Measurements from ENCODE around the gene ZNF554.

ZNF554 gene

DNA sequence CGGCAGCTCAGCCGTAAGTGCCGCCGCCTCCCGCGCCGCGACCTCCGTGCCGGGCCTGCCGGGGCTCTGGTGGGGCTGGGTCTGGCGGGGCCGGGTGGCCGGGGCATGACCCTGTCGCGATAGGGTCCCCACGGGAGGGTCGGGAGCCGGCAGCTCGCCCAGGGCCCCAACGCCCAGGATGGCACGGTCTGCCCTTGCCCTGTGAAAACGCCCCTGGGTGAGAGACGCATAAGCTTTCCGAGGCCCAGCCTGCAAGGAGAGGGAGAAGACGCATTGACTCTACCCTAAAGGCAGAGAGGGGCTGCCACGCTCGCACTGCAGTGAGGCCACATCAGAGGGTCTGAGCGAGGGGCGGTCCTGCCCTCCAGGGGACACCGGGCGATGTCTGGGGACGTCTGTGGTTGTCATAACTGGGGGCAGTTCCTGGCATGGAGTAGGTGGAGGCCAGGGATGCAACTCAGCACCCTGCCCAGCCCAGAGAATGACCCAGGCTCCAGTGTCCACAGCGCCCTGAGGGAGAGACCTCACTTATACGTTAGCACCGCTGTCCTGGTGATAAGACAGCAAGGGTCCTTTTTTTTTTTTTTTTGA is 539 bp downstream of the ZNF554 start:
- H3K4me3 ChIP-seq (ENCODE audit: low read depth, low read length) = peak overlapping the region; percentile 82
- DNase-seq (ENCODE audit: low read depth) = no peak

DNA sequence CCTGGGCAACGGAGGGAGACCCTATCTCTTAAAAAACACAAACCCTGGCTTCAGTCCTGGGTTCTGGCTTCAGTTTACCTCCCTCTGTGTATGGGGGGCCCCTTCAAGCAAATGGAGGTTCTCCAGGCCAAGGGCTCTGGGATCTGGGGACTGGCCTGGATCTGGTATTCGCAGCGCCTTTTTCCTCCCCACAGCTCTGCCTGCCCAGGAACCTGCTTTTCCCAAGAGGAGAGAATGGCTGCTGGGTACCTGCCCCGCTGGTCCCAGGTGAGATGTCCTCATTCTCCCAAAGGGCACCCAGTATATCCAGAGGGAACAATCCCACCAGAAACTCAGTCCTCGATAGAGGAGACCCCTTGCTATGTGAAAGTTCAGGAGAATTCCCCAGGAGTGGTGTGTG is 3.2 kb downstream of the ZNF554 start:
- no peak for DNase-seq (ENCODE audit: low read depth)
- no peak overlapping the region for H3K4me3 ChIP-seq (ENCODE audit: low read depth, low read length)

DNA sequence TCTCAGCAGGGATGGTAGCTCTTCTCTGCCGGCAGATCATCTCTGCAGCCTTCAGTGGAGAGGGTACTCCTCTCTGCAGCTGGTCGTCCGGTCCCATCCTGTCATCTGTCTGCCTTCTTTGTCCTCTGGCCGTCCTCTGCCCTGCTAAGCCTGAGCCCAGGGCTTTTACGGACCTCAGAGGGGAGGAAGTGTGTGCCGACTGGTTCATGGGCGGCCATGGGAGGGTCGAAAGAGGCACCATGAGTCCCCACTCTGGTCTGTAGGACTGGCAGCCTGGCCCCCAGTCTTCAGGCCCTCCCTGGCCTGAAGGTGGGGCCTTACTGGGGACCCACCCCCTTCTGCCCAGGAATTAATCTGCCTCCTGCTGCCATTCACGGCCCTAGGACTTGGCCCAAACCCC is 4.0 kb downstream of the ZNF554 start:
- DNase-seq (ENCODE audit: low read depth) = no peak
- H3K4me3 ChIP-seq (ENCODE audit: low read depth, low read length) = no peak overlapping the region

DNA sequence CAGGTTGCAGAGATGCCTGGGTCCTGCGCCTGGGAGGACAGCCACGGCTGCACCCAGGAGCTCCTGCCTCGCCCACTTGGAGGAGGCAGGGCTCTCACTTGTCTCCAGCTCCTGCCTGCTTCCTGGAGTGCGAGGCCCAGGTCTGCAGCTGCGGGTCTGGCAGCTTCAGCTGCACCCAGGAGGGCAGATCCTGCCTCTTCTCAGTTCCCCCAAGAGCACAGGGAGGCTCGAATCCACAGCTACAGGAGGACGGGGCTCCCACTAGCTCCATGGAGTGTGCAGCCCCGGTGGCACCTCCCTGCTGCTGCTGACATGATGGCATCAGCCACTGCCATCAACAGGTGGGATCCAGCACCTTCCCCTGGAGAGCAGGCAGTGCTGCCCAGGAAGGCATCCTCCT is 4.5 kb downstream of the ZNF554 start:
- no peak for DNase-seq (ENCODE audit: low read depth)
- H3K4me3 ChIP-seq (ENCODE audit: low read depth, low read length) = no peak overlapping the region

DNA sequence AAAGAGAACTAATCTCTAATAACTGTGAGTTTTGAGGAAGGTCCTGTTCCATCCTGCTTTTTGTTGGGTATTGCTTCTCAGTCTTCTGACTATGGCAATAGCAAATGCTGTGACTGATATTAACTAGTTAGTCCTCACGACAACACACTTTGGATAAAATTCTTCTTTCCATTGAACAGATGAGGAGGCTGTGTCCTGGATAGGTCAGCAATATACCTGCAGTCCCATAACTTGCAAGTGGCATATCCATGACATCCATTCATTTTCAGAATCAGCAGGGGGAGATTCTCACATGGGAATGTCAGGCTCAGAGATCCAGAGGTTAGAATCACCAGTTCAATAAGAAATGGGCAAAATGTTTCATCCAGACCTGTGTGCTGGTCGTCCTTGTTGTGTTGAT is 7.4 kb downstream of the ZNF554 start:
- H3K4me3 ChIP-seq (ENCODE audit: low read depth, low read length) = no peak overlapping the region
- no peak for DNase-seq (ENCODE audit: low read depth)

DNA sequence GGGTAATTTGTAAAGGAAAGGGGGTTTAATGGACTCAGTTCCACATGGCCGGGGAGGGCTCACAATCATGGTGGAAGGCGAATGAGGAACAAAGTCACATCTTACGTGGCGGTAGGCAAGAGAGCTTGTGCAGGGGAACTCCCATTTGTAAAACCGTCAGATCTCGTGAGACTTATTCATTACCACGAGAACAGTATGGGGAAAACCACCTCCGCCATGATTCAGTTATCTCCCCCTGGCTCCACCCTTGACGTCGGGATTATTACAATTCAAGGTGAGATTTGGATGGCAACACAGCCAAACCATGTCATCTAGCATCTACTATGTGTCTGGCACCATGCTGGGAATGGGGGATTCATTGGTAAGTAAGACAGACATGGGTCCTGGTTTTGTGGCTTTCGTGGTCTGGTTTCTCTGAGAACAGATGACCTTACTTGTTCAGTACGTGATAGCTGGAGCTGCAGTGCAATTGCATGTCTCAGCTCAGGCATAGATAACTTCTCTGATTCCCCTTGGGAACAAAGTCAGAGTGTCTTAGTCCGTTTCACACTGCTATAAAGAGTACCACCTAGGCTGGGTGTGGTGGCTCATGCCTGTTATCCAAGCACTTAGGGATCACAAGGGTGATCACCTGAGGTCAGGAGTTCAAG is 8.3 kb downstream of the ZNF554 start:
- H3K4me3 ChIP-seq (ENCODE audit: low read depth, low read length) = no peak overlapping the region
- no peak for DNase-seq (ENCODE audit: low read depth)

DNA sequence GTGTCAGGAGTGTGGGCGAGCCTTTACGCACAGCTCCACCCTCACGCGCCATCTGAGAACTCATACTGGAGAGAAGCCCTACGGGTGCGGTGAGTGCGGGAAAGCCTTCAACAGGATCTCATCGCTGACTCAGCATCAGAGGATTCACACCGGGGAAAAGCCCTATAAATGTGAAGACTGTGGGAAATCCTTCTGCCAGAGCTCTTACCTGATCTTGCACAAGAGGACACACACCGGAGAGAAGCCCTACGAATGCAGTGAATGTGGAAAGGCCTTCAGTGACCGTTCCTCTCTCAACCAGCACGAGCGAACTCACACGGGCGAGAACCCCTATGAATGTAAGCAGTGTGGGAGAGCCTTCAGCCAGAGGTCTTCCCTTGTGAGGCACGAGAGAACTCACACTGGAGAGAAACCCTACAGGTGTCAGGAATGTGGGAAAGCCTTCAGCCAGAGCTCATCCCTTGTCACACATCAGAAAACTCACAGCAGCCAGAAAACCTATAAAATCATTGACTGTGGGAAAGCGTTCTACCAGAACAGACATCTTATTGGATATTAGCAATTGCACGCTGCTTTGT is 14.7 kb downstream of the ZNF554 start:
- no peak for DNase-seq (ENCODE audit: low read depth)
- no peak overlapping the region for H3K4me3 ChIP-seq (ENCODE audit: low read depth, low read length)

DNA sequence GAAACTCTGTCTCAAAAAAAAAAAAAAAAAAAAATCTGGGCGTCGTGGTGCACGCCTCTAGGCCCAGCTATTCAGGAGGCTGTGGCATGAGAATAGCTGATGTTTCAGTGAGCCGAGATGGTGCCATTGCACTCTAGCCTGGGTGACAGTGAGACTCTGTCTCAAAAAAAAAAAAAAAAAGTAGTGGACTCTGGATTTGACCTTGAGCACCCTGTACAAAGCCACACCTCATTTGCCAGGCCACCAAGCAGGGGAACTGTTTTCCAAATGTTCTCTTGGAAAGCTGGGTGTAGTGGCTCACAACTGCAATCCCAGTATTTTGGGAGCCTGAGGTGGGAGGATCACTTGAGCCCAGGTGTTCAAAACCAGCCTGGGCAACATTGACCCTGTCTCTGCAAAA is 17.8 kb downstream of the ZNF554 start:
- no peak for DNase-seq (ENCODE audit: low read depth)
- H3K4me3 ChIP-seq (ENCODE audit: low read depth, low read length) = no peak overlapping the region

DNA sequence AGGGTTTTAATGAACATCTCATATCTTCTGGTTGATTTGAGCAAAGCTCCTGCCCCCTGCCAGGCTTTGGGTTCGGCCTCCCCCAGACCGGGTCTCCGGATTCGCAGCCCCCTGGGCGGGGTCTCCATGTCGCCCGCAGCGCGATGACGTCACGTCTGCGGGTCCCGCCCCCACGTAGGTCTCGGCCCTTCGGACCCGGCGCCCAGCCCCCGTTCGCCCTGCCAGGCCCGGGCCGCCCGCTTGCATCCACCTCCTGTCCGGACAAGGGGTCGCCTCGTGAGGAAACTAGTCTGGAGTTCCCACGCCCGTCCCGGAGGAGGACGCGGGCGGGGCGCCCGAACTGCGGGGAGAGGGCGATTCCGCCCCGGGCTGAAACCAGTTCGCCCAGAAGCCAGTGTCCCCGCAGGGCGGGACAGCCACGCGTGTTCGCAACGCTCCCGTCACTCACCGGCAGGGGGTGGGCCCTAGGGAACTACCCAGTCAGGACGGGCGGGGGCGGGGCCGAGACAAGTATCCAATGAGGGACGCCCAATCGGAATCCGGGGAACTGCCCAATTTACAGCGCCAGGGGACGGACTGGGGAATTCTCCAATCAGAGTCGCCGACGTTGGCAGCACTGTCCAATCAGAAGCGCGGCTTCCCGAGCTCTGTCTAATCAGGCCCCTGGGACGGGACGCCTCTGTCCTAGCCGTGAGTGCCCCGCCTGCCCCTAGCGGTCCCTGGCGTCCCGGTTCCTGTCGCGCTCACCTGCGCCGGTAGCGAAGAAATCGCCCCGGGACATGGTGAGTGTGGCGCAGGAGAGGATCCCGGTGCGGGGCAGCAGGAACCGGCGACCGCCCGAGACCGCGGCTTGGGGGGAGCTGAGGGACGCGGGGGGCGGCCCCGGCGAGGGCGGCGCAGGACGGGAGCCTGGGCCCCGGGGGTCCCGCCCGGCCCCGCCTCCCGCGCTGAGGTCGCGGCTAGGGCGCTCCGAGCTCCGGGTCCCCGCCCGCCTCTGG is 21.4 kb downstream of the ZNF554 start, which contains the start of gene ZNF555:
ZNF555 (plus strand) TSS at position 682 of the 998 bp plus-strand sequence; CDS start at position 780, 98 bp downstream.
- peak within 1 kb of the TSS; percentile 78 for H3K4me3 ChIP-seq (ENCODE audit: low read depth, low read length)
- peak; percentile 95 for DNase-seq (ENCODE audit: low read depth)

DNA sequence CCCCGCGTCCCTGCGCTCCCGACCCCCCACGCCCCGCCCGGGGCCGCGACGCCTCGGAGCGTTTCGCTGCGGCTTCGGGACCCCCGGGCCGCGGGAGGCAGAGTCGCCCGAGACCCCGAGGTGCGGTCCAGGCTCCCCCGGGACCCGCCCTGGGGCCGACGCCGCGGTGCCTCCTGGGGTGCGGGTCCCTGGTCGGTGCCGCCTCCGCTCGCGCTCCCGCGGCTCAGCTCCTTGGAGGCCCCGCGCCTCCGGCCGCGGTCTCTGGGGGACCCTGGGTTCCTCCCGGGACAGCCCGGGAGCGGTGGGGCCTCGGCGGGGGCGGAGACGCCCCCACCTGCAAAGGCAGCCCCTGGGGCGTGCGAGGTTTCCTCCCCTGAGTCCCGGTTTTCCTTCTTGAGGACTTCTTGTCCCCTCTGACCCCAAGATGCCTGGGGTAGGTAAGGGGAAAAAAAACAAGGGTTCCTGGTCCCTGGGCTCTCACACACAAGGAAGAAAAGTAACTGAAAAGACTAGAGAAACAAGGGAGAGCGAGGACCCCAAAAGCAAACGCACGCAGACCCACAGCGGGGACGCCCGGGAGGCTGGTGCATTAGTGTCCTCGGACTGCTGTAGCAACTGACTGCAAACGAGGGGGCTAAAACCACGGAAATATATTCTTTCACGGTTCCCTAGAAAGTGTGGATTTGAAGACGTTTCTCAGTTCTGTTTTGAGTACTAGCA is 22.3 kb downstream of the ZNF554 start:
- DNase-seq (ENCODE audit: low read depth) = no peak

DNA sequence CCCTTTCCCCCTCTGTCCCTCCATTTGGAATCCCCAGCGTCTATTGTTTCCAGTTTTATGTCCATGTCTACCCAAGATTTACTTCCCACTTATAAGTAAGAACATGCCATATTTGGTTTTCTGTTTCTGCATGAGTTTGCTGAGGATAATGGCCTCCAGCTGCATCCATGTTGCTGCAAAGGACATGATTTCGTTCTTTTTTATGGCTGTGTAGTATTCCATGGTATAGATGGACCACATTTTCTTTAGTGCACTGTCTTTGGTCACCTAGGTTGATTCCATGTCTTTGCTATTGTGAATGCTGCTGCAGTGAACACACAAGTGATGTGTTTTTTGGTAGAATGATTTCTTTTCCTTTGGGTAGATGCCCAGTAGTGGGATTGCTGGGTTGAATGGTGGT is 25.4 kb downstream of the ZNF554 start:
- no peak for DNase-seq (ENCODE audit: low read depth)

More for the DNA sequence above, 22.3 kb downstream of the ZNF554 start:
- peak overlapping the region; percentile 78 for H3K4me3 ChIP-seq (ENCODE audit: low read depth, low read length)

DNA sequence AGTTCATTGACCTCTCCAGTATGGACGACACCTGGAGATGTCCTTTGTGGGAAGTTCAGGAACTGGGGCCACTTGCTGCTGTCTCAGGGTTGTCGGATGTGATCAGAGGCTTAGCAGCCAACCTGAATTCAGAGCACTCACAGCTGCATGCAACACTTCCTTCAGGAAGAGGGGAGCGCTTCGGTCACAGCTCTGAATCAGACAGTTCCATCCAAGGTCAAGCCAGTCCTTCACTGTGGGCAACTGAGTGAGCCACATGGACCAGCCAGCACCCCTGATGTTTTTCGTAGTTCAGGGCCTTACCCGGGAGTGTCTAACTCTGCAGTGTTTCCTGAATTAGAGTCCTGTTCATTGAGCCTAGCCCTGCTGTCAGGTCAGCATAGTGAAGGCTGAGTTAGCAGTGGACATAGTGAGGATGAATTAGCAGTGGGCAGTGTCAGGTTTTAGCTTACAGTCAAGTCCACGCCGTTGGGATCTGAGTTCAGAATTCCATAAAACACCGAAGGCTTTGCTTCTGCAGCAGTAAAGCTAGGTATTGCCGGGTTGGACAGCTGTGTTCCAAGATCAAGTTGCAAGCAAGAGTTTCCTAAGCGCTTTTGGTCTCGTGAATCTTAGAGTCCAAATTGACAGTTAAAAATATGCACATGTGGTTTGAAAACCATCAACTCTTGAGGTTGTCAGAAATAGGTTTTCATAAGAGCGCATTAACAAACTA is 26.7 kb downstream of the ZNF554 start:
- H3K4me3 ChIP-seq (ENCODE audit: low read depth, low read length) = no peak overlapping the region
- DNase-seq (ENCODE audit: low read depth) = peak; percentile 17

More for the DNA sequence above, 25.4 kb downstream of the ZNF554 start:
- H3K4me3 ChIP-seq (ENCODE audit: low read depth, low read length) = no peak overlapping the region

DNA sequence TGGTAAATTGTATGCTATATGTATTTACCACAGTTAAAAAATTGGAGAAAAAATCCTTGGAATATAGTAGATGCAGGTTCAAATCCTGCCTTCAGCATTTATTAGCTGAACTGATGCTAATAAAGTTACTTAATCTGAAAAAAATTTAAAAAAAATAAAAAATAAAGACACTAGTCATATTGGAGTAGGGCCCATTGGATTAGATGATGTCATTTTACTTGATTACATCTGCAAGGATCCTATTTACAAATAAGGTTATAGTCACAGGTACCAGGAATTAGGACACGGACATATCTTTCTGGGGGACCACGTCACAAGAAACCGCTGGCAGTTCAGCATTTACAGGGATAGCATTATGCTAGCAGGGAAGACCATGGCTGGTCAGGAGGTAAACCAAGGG is 27.8 kb downstream of the ZNF554 start:
- DNase-seq (ENCODE audit: low read depth) = no peak
- H3K4me3 ChIP-seq (ENCODE audit: low read depth, low read length) = no peak overlapping the region

DNA sequence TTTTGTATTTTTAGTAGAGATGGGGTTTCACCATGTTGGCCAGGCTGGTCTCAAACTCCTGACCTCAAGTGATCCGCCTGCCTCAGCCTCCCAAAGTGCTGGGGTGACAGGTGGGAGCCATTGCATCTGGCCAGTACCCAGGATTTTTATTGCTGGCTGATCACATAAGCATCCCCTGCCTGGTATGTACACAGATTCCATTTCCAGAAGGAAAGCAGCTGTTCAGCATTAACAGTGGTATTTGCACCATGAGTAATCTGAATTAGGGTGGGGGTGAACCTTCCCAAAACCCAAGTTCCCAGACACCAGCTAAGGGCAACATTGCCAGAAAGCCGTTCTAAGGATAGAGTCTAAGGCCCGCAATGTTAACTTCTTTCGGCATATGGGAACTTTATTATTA is 28.9 kb downstream of the ZNF554 start:
- DNase-seq (ENCODE audit: low read depth) = peak; percentile 18
- no peak overlapping the region for H3K4me3 ChIP-seq (ENCODE audit: low read depth, low read length)

DNA sequence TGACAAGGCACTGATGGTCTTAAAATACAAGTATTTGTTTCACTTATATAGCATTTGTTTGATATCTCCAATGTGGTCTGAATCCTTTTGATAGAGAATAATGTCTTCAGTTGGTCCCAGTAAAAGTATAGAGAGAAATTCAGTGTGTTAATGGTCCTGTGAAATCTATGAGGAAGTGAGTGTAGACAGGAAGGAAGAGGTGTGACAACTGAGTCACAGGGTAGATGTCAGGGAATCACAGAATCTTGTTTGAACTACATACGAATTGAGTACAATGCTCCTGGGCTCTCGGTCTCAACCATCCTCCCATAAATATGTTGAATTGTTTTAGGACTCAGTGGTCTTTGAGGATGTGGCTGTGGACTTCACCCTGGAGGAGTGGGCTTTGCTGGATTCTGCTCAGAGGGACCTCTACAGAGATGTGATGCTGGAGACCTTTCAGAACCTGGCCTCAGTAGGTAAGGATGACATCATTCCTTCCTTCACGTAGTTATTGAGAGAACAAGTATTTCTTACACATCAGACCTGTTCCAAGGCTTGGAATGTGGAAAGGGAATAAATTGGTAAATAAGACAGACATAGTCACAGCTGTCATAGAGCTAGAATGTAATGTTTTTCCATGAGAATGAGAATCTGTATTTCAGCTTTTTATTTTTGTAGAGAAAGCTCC is 30.7 kb downstream of the ZNF554 start:
- no peak for DNase-seq (ENCODE audit: low read depth)
- no peak overlapping the region for H3K4me3 ChIP-seq (ENCODE audit: low read depth, low read length)

DNA sequence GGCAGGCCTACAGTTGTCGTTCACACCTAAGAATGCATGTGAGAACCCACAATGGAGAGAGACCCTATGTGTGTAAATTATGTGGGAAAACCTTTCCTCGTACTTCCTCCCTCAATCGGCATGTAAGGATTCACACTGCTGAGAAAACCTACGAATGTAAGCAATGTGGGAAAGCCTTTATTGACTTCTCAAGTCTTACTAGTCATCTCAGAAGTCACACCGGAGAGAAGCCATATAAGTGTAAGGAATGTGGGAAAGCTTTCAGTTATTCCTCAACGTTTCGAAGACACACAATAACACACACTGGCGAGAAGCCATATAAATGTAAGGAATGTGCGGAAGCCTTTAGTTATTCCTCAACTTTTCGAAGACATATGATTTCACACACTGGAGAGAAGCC is 32.9 kb downstream of the ZNF554 start:
- no peak overlapping the region for H3K4me3 ChIP-seq (ENCODE audit: low read depth, low read length)
- no peak for DNase-seq (ENCODE audit: low read depth)

DNA sequence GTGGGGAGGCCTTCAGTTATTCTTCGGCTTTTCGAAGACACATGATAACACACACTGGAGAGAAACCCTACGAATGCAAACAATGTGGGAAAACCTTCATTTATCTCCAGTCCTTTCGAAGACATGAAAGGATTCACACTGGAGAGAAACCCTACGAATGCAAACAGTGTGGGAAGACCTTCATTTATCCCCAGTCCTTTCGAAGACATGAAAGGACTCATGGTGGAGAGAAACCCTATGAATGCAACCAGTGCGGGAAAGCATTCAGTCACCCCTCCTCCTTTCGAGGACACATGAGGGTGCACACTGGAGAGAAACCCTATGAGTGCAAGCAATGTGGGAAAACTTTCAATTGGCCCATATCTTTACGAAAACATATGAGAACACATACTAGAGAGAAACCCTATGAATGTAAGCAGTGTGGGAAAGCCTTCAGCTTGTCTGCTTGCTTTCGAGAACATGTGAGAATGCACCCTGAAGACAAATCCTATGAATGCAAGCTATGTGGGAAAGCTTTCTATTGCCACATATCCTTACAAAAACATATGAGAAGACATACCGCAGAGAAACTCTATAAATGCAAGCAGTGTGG is 33.4 kb downstream of the ZNF554 start:
- no peak overlapping the region for H3K4me3 ChIP-seq (ENCODE audit: low read depth, low read length)
- DNase-seq (ENCODE audit: low read depth) = no peak

DNA sequence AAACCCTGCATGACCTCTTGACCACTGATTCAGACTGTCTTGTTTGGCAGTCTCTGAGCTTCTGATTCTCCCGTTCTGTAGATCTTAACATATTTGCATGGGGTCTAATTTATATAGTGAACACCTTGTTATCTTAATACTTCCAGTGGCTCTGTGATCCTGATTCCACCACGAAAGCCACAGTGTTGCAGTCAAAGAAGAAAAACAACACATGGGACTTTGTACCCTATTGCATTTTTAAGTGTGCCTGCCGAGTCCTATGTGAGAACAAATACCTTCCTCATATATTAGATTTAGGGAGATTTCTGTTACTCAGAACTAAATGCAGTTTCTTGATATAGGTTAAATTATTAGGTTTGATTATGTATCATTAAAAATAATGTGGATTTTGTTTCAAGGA is 35.2 kb downstream of the ZNF554 start:
- DNase-seq (ENCODE audit: low read depth) = no peak
- H3K4me3 ChIP-seq (ENCODE audit: low read depth, low read length) = no peak overlapping the region

Measured in skeletal muscle cell (primary cell).